NCI-H446 (cell line): ENCODE data around the gene MEOX1.
A peak's percentile ranks its signal among the peaks of the same experiment; 100 is the strongest.
"Not testable (repeated sequence)": the region's sequence is repeated elsewhere in the genome, so short reads cannot be mapped to it uniquely, and the experiment has no call there.

Experiments used
- DNase-seq, 2 experiments: peaks; one replicate each; lab custom pipeline; 2025; lab: John Stamatoyannopoulos, UW

MEOX1 gene

GRCh38 chr17:43616852-43617251 is 44.9 kb downstream of the MEOX1 start:
- DNase-seq = no peak

- no peak for DNase-seq
These were observed 45.3 kb downstream of the MEOX1 start for GRCh38 chr17:43616421-43616820.

- DNase-seq = no peak
These were observed 45.7 kb downstream of the MEOX1 start for GRCh38 chr17:43616029-43616351.

- no peak for DNase-seq
These were observed 46.2 kb downstream of the MEOX1 start for GRCh38 chr17:43615330-43616028.

GRCh38 chr17:43614561-43614960 is 47.2 kb downstream of the MEOX1 start:
- DNase-seq = no peak

- DNase-seq = no peak
These were observed 47.8 kb downstream of the MEOX1 start for GRCh38 chr17:43613917-43614316.

- DNase-seq = no peak
These were observed 49.2 kb downstream of the MEOX1 start for GRCh38 chr17:43612515-43612914.

GRCh38 chr17:43611230-43611969 is 50.3 kb downstream of the MEOX1 start:
- DNase-seq = no peak

GRCh38 chr17:43609613-43610385 is 51.9 kb downstream of the MEOX1 start:
- no peak for DNase-seq

- DNase-seq = peak in 1 of 2 experiments; percentile 1
These were observed 53.4 kb downstream of the MEOX1 start for GRCh38 chr17:43608313-43608712.

GRCh38 chr17:43604549-43604948 is 57.2 kb downstream of the MEOX1 start:
- no peak for DNase-seq

GRCh38 chr17:43603321-43603720 is 58.4 kb downstream of the MEOX1 start:
- no peak for DNase-seq

GRCh38 chr17:43602556-43602955 is 59.2 kb downstream of the MEOX1 start:
- not testable (repeated sequence) for DNase-seq

- DNase-seq = peak in 1 of 2 experiments; percentile 46
These were observed 60.3 kb downstream of the MEOX1 start for GRCh38 chr17:43601280-43602039.

- DNase-seq = peak in 1 of 2 experiments; percentile 60
These were observed 61.9 kb downstream of the MEOX1 start for GRCh38 chr17:43599835-43600234.

GRCh38 chr17:43599046-43599395 is 62.7 kb downstream of the MEOX1 start:
- no peak for DNase-seq

- no peak for DNase-seq
These were observed 63.2 kb downstream of the MEOX1 start for GRCh38 chr17:43598357-43599045.

- no peak for DNase-seq
These were observed 63.9 kb downstream of the MEOX1 start for GRCh38 chr17:43597624-43598356.

- no peak for DNase-seq
These were observed 66.3 kb downstream of the MEOX1 start for GRCh38 chr17:43595466-43595865.

- DNase-seq = peak in 1 of 2 experiments; percentile 50
These were observed 69.8 kb downstream of the MEOX1 start for GRCh38 chr17:43591779-43592562.
